Naive thymus-derived CD4-positive, alpha-beta T cell (primary cell): ENCODE measurements around the gene KAZN. TPM values are rescaled to one million over a fixed set of nuclear protein-coding genes. Genes with fewer than 3 reads are reported as not detected.
A peak's percentile ranks its signal among the peaks of the same experiment; 100 is the strongest.

Experiments
- ATAC-seq: fragments of 150-1000 bp; cut with Tn5 transposase; 2 replicates; pipeline ENCODE4 v1.10.0; 2021; ENCODE audit warnings: mild to moderate bottlenecking, moderate library complexity
- CTCF ChIA-PET: fragments of 350-600 bp; sonication (Branson Sonifier 250); formaldehyde crosslinking; loops from one replicate; lab custom pipeline; 2021; ENCODE audit warnings: antibody characterized with exemption; lab: Charles Lee
- POLR2A ChIA-PET: fragments of 350-600 bp; sonication (Branson Sonifier 250); formaldehyde crosslinking; loops from one replicate; lab custom pipeline; 2021; ENCODE audit warnings: antibody characterized with exemption, inconsistent platforms; lab: Charles Lee
- DNase-seq, 9 donors: peaks; one replicate each; pipeline versions ENCODE4 v3.0.0 to v3.0.0-alpha.2; 2020 to 2022; ENCODE audit warnings: mixed read lengths in 1 of 9
- H3K27ac ChIP-seq: one replicate; pipeline ENCODE4 v1.7.0; 2013; ENCODE audit warnings: mild to moderate bottlenecking, low read depth, low read length, moderate library complexity
- H3K27me3 ChIP-seq, 2 donors: one replicate each; pipeline ENCODE4 v1.7.0; 2013; ENCODE audit warnings: low read length in 2 of 2, mild to moderate bottlenecking in 2 of 2, moderate library complexity in 2 of 2; ENCODE audit not compliant: control insufficient read depth in 2 of 2, insufficient read depth in 2 of 2
- H3K36me3 ChIP-seq, 3 experiments: 1 replicate in 2 of 3; 2 replicates in 1 of 3; pipeline ENCODE4 v1.7.0; 2013; ENCODE audit warnings: low read length in 3 of 3, mild to moderate bottlenecking in 3 of 3, moderate library complexity in 1 of 3; ENCODE audit not compliant: insufficient read depth in 3 of 3, control insufficient read depth in 2 of 3
- H3K4me1 ChIP-seq, 2 donors: one replicate each; pipeline ENCODE4 v1.7.0; 2013; ENCODE audit warnings: low read length in 2 of 2, mild to moderate bottlenecking in 2 of 2, moderate library complexity in 1 of 2; ENCODE audit not compliant: control insufficient read depth in 2 of 2, insufficient read depth in 2 of 2
- H3K4me3 ChIP-seq: 2 replicates; pipeline ENCODE4 v1.7.0; 2013; ENCODE audit warnings: mild to moderate bottlenecking, low read length
- H3K9me3 ChIP-seq, 3 experiments: 1 replicate in 2 of 3; 2 replicates in 1 of 3; pipeline ENCODE4 v1.7.0; 2013; ENCODE audit warnings: low read length in 3 of 3; ENCODE audit not compliant: control insufficient read depth in 2 of 3
- H3K27ac Mint-ChIP-seq, 9 donors: one replicate each; pipeline ENCODE4 v1.8.0; 2020 to 2022; ENCODE audit warnings: mixed read lengths in 9 of 9, mild to moderate bottlenecking in 8 of 9, moderate library complexity in 5 of 9, inconsistent platforms in 2 of 9
- H3K27me3 Mint-ChIP-seq, 5 donors: one replicate each; pipeline ENCODE4 v1.8.0; 2021 to 2022; ENCODE audit warnings: mixed read lengths in 5 of 5, mild to moderate bottlenecking in 1 of 5
- H3K36me3 Mint-ChIP-seq, 5 donors: one replicate each; pipeline ENCODE4 v1.8.0; 2020 to 2022; ENCODE audit warnings: mixed read lengths in 5 of 5, mild to moderate bottlenecking in 3 of 5, inconsistent platforms in 1 of 5
- H3K4me1 Mint-ChIP-seq, 7 donors: one replicate each; pipeline ENCODE4 v1.8.0; 2020 to 2022; ENCODE audit warnings: mixed read lengths in 7 of 7, mild to moderate bottlenecking in 3 of 7, inconsistent platforms in 1 of 7
- H3K4me3 Mint-ChIP-seq, 10 donors: one replicate each; pipeline ENCODE4 v1.8.0; 2020 to 2022; ENCODE audit warnings: mild to moderate bottlenecking in 10 of 10, mixed read lengths in 10 of 10, moderate library complexity in 6 of 10, inconsistent platforms in 2 of 10
- H3K9me3 Mint-ChIP-seq, 11 donors: one replicate each; pipeline ENCODE4 v1.8.0; 2020 to 2022; ENCODE audit warnings: mixed read lengths in 11 of 11, mild to moderate bottlenecking in 4 of 11, inconsistent platforms in 1 of 11, moderate library complexity in 1 of 11
- intact Hi-C, 2 donors: fragments of 100-400 bp; cut with micrococcal nuclease; formaldehyde crosslinking; loops; one replicate each; pipeline ENCODE4 v1.15.1; 2023
- polyA plus RNA-seq, 2 donors: library from polyadenylated mRNA; unstranded; fragments of 300-500 nt; fragmentation: Illumina TruSeq; gene quantifications; one replicate each; pipeline ENCODE4 v1.2.3, GENCODE V29; 2021
- total RNA-seq, 6 experiments: library from RNA in 5 of 6; stranded (reverse) in 5 of 6; gene quantifications; 1 replicate in 5 of 6; 2 replicates in 1 of 6; pipeline ENCODE4 v1.2.3 and lab custom pipeline; 2021 to 2026

The KAZN gene
- total and polyA plus RNA-seq, 7 experiments from 2014 or later = 0.08 to 0.87 (median 0.30) TPM

DNA sequence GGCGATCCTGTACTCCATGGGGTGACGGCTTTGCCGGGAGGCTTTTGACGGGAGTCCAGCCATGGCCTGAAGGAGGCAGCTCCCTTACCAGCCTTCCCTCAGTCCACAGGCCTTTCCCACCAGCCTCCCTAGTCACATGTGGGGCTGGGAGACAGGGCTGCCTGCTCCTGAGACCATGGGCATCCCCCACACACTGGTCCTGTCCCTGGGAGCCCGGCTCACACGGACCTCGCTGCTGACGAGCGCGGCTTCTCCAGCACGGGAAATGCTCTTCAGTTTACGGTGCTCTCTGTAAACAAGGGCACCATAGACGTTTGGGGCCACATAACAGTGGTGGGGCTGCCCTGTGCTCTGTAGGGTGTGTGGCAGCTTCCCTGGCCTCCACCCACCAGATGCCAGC, 450.6 kb downstream of the KAZN start:
- Mint-ChIP-seq H3K27me3 (no peaks in the 10 kb centered on the region), H3K36me3 (no peaks in the 10 kb centered on the region), H3K4me1 (no peaks in the 10 kb centered on the region), H3K9me3 (no peaks in the 10 kb centered on the region), H3K4me3 (no peak overlapping the region), H3K27ac (no peak overlapping the region)
- Histone ChIP-seq H3K27me3 (no peaks in the 10 kb centered on the region), H3K27ac (no peak overlapping the region), H3K4me3 (no peak overlapping the region), H3K4me1 (no peaks in the 10 kb centered on the region), H3K9me3 (no peaks in the 10 kb centered on the region), H3K36me3 (no peaks in the 10 kb centered on the region)
- ChIA-PET POLR2A (no interaction called here), CTCF (no interaction called here)
- ATAC-seq (no peak), DNase-seq (no peak)
- intact Hi-C loops = loop anchor here (5.0 kb wide), 3 partner anchors 272 to 1382 kb away; no protein-coding TSS in a partner anchor

DNA sequence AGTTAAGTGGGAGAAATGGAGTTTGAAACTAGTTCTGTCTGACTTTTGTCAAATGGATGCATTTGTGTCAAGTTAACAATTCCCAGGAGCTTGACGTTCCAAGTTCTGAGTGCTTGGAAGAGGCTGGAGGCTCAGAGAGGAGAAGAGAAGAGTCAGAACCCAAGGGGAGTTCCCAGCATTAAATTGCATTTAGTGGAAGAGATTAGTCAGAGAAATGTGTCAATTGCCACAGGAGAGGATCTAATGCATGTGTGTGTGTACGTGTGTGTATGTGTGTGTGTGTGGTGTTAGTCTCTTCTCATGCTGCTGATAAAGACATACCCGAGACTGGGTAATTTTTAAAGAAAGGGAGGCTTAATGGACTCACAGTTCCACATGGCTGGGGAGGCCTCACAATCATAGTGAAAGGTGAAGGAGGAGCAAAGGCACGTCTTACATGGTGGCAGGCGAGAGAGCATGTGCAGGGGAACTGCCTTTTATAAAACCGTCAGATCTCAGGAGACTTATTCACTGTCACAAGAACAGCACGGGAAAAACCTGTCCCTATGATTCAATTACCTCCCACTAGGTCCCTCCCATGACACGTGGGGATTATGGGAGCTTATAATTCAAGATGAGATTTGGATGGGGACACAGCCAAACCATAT, 453.5 kb downstream of the KAZN start:
- Histone ChIP-seq H3K36me3 (no peaks in the 10 kb centered on the region), H3K27ac (no peak overlapping the region), H3K4me1 (no peaks in the 10 kb centered on the region), H3K9me3 (no peaks in the 10 kb centered on the region), H3K4me3 (no peak overlapping the region), H3K27me3 (no peaks in the 10 kb centered on the region)
- Mint-ChIP-seq H3K27ac (no peak overlapping the region), H3K4me3 (no peak overlapping the region), H3K9me3 (no peaks in the 10 kb centered on the region), H3K27me3 (peaks cover 0 to 5% (median 0%) of the 10 kb centered on the region in 5 donors), H3K36me3 (no peaks in the 10 kb centered on the region), H3K4me1 (no peaks in the 10 kb centered on the region)
- POLR2A ChIA-PET = no interaction called here
- intact Hi-C loops = no loop called here
- CTCF ChIA-PET = no interaction called here
- DNase-seq (no peak), ATAC-seq (no peak)

DNA sequence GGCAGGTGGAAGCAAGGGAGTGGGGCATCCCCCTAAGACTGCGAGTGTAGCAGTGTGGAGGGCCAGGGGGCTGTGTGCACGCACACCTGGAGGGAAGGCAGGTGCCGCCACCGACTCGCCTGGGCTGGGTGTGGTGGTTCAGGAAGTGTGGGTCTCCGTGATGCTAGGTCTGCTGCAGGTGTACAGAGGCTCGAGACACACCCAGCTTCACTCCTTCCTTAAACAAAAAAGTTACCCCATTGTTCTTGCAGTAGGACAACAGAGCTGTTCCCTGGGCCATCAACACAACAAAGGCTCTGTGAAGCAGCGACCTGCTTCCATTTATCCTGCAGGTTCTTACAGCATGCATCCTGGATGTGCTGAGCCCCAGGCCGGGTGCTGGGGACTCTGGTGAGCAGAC, 454.7 kb downstream of the KAZN start:
- intact Hi-C loops = no loop called here
- no peaks in the 10 kb centered on the region for H3K9me3 Mint-ChIP-seq
- ATAC-seq = no peak
- H3K4me1 Mint-ChIP-seq = no peaks in the 10 kb centered on the region
- no peak overlapping the region for H3K4me3 Mint-ChIP-seq
- Histone ChIP-seq H3K4me3 (no peak overlapping the region), H3K9me3 (no peaks in the 10 kb centered on the region), H3K27me3 (no peaks in the 10 kb centered on the region), H3K36me3 (no peaks in the 10 kb centered on the region), H3K27ac (no peak overlapping the region), H3K4me1 (no peaks in the 10 kb centered on the region)
- no peaks in the 10 kb centered on the region for H3K36me3 Mint-ChIP-seq
- no peak overlapping the region for H3K27ac Mint-ChIP-seq
- ChIA-PET POLR2A (no interaction called here), CTCF (no interaction called here)
- peaks cover 0 to 5% (median 0%) of the 10 kb centered on the region in 5 donors for H3K27me3 Mint-ChIP-seq
- no peak for DNase-seq

DNA sequence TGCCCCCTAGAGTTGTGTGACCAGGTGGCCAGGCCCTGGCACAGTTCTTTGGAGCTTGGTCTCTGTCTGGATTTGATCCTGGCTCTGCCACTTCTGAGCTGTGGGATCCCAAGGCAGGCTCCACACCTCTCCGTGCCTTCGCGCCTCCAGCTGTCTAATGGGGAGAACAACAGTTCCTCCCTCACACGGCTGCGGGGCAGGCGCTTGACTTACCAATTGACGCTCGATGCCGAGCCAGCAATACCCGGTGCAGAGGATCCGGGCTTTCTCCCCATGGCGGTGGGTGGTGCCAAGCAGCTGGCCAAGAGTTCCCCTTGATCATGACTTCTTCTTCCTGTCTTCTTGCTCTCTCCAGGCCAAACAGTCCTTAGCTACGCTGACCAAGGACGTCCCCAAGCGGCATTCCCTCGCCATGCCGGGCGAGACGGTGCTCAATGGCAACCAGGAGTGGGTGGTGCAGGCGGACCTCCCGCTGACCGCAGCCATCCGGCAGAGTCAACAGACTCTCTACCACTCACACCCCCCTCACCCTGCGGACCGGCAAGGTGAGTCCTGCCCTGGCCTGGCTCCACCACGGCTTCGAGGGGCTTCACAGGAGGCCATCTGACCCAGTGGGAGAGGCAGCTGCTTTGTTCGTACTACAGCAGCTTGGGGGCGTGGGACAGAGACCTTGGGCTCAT, 457.4 kb downstream of the KAZN start:
- H3K9me3 Mint-ChIP-seq = no peaks in the 10 kb centered on the region
- H3K27me3 ChIP-seq = no peaks in the 10 kb centered on the region
- no peaks in the 10 kb centered on the region for H3K4me1 ChIP-seq
- H3K4me3 ChIP-seq = no peak overlapping the region
- H3K27me3 Mint-ChIP-seq = peaks cover 0 to 5% (median 0%) of the 10 kb centered on the region in 5 donors
- H3K27ac Mint-ChIP-seq = no peak overlapping the region
- no peaks in the 10 kb centered on the region for H3K4me1 Mint-ChIP-seq
- no peaks in the 10 kb centered on the region for H3K36me3 ChIP-seq
- no peaks in the 10 kb centered on the region for H3K9me3 ChIP-seq
- H3K4me3 Mint-ChIP-seq = no peak overlapping the region
- H3K36me3 Mint-ChIP-seq = no peaks in the 10 kb centered on the region
- POLR2A ChIA-PET = no interaction called here
- CTCF ChIA-PET = no interaction called here
- intact Hi-C loops = no loop called here
- ATAC-seq (no peak), DNase-seq (no peak)
- no peak overlapping the region for H3K27ac ChIP-seq

DNA sequence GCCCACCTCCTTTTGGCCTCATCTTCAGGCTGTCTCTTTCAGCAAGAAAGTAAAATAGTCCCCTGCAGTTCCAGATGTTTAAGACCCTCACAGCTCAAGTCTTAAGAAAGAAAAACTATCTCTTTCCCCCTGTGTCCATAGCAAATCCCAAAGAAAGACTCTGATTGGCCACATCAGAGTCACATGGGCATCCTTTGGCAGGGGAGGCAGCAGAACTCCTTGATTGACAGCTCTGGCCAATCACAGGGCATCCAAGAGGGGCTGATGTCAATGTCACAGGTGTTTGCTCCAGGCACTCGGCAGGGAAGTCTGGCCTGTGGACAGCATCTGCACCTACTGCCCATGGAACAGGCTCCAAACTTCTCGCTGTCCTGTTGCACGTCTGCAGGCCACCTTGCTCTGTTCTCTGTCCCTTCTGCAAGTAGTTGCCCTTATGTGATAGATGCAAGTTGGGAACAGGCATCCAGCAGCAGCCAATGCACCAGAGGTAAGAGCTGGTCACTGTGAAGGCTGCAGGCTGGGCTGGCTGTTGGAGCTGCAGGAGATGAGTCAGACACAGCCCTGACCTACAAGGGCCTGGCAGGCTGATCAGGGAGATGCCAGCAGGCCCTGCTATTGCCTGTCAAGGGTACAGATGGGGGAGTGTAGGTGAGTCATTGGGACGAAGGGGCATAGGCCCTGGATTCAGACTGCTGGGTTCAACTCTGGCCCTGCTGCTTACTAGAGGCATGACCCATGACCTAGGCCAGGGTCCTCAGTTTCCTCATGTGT, 458.2 kb downstream of the KAZN start:
- H3K4me3 Mint-ChIP-seq = no peak overlapping the region

DNA sequence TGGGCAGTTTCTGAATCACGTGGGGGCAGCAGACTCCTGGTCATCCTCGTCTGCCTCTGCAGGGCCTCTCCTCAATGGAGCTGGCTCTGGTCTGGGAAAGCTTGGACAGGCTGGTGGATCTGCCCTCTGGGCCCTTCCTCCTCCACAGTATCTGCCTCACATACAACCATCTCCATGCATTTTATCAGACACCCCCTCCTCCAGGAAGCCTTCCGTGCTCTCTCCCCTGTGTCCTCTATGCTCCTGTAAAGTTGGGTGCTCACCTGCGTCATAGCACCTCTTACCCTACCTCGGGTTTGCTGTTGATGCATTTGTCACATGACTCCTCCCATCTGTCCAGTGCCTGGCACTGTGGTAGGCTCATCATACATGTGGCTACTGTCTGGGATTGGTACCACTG, 459.3 kb downstream of the KAZN start:
- DNase-seq = no peak
- no peak overlapping the region for H3K4me3 ChIP-seq
- POLR2A ChIA-PET = no interaction called here
- H3K9me3 ChIP-seq = peaks cover 0 to 7% (median 0%) of the 10 kb centered on the region in 3 experiments
- Mint-ChIP-seq H3K4me3 (no peak overlapping the region), H3K27ac (no peak overlapping the region), H3K9me3 (peaks cover 0 to 7% (median 0%) of the 10 kb centered on the region in 11 donors), H3K4me1 (no peaks in the 10 kb centered on the region), H3K36me3 (no peaks in the 10 kb centered on the region), H3K27me3 (peaks cover 0 to 5% (median 0%) of the 10 kb centered on the region in 5 donors)
- H3K36me3 ChIP-seq = no peaks in the 10 kb centered on the region
- intact Hi-C loops = no loop called here
- ATAC-seq = no peak
- no peaks in the 10 kb centered on the region for H3K27me3 ChIP-seq
- CTCF ChIA-PET = no interaction called here
- no peak overlapping the region for H3K27ac ChIP-seq
- H3K4me1 ChIP-seq = no peaks in the 10 kb centered on the region

More for the DNA sequence above, 458.2 kb downstream of the KAZN start:
- H3K9me3 Mint-ChIP-seq = no peaks in the 10 kb centered on the region
- no peaks in the 10 kb centered on the region for H3K9me3 ChIP-seq
- H3K4me1 Mint-ChIP-seq = no peaks in the 10 kb centered on the region
- no peaks in the 10 kb centered on the region for H3K4me1 ChIP-seq
- H3K36me3 ChIP-seq = no peaks in the 10 kb centered on the region
- peaks cover 0 to 5% (median 0%) of the 10 kb centered on the region in 5 donors for H3K27me3 Mint-ChIP-seq
- POLR2A ChIA-PET = no interaction called here
- intact Hi-C loops = no loop called here
- H3K4me3 ChIP-seq = no peak overlapping the region
- H3K27ac ChIP-seq = no peak overlapping the region
- no peaks in the 10 kb centered on the region for H3K36me3 Mint-ChIP-seq
- ATAC-seq = no peak
- CTCF ChIA-PET = no interaction called here
- peak overlapping the region in 1 of 9 donors; percentile 6 for H3K27ac Mint-ChIP-seq
- no peak for DNase-seq
- no peaks in the 10 kb centered on the region for H3K27me3 ChIP-seq
